GM12878 (cell line): ENCODE measurements around the gene USB1. TPM values are rescaled to one million over a fixed set of nuclear protein-coding genes. Genes with fewer than 3 reads are reported as not detected.

Experiments
- ATAC-seq: fragments of 200-7000 bp; cut with Tn5 transposase; 3 replicates; pipeline ENCODE4 v1.9.1; 2020; ENCODE audit warnings: mild to moderate bottlenecking, moderate library complexity
- BruUV-seq: library from RNA; stranded (reverse); fragments of 400-500 nt; replicated peaks from 2 replicates; lab custom pipeline; 2021; lab: Mats Ljungman, UMichigan
- CTCF ChIA-PET: fragments of 300-600 bp; sonication (Branson Sonifier 250); formaldehyde crosslinking; extraction: SDS; loops from one replicate; lab custom pipeline; 2021; ENCODE audit warnings: inconsistent platforms; lab: Yijun Ruan, JAX
- POLR2A ChIA-PET: fragments of 350-600 bp; formaldehyde crosslinking; extraction: SDS; loops from one replicate; lab custom pipeline; 2021; ENCODE audit warnings: inconsistent platforms; lab: Charles Lee
- RAD21 ChIA-PET: fragments of 300-600 bp; sonication (Branson Sonifier 250); formaldehyde crosslinking; loops from one replicate; lab custom pipeline; 2023; ENCODE audit warnings: antibody characterized with exemption; ENCODE audit not compliant: unreplicated experiment; lab: Charles Lee
- SMC1A ChIA-PET: fragments of 300-600 bp; sonication (Branson Sonifier 250); formaldehyde crosslinking; loops from one replicate; lab custom pipeline; 2023; ENCODE audit not compliant: unreplicated experiment, uncharacterized antibody; lab: Charles Lee
- DNase-seq: peaks from one replicate; pipeline ENCODE4 v3.0.0-alpha.2; 2011; ENCODE audit warnings: low read depth, low spot score
- FAIRE-seq: peaks from 3 replicates; lab custom pipeline; 2011; peaks lifted over from hg19 to GRCh38; lab: Jason Lieb, UNC
- H2AFZ ChIP-seq: 2 replicates; pipeline ENCODE4 v1.6.0; 2011; ENCODE audit warnings: low read depth, low read length, control low read depth; ENCODE audit not compliant: control insufficient read depth
- H3K27ac ChIP-seq: 2 replicates; pipeline ENCODE4 v1.5.1; 2011; ENCODE audit warnings: control low read depth; ENCODE audit not compliant: control insufficient read depth, insufficient read depth
- H3K27me3 ChIP-seq, 2 experiments: replicated peaks in 1 of 2; 2 replicates each; pipeline versions ENCODE4 v1.6.0 to v1.6.1; 2011; ENCODE audit warnings: low read length in 1 of 2; ENCODE audit not compliant: control insufficient read depth in 2 of 2, insufficient read depth in 2 of 2
- H3K36me3 ChIP-seq, 2 experiments: 2 replicates each; pipeline ENCODE4 v1.5.1; 2011; ENCODE audit warnings: low read length in 1 of 2; ENCODE audit not compliant: control insufficient read depth in 2 of 2, insufficient read depth in 2 of 2
- H3K4me1 ChIP-seq: 2 replicates; pipeline ENCODE4 v1.6.1; 2011; ENCODE audit warnings: mild to moderate bottlenecking, low read length, moderate library complexity, mixed read lengths; ENCODE audit not compliant: control insufficient read depth, insufficient read depth
- H3K4me2 ChIP-seq: 2 replicates; pipeline ENCODE4 v1.6.0; 2011; ENCODE audit warnings: control low read depth; ENCODE audit not compliant: control insufficient read depth, insufficient read depth
- H3K4me3 ChIP-seq: fragments of 200-600 bp; sonication (generic); 2 replicates; pipeline ENCODE4 v1.5.1; 2016
- H3K79me2 ChIP-seq: 2 replicates; pipeline ENCODE4 v1.6.0; 2011; ENCODE audit warnings: low read length; ENCODE audit not compliant: control insufficient read depth, insufficient read depth
- H3K9ac ChIP-seq: 2 replicates; pipeline ENCODE4 v1.8.0; 2011; ENCODE audit warnings: low read length, control low read depth, mixed read lengths; ENCODE audit not compliant: control insufficient read depth, insufficient read depth
- H3K9me3 ChIP-seq: replicated peaks from 3 replicates; pipeline ENCODE4 v1.5.1; 2011; ENCODE audit warnings: mild to moderate bottlenecking, low read length; ENCODE audit not compliant: control insufficient read depth, insufficient read depth
- H4K20me1 ChIP-seq: 2 replicates; pipeline ENCODE4 v1.6.0; 2011; ENCODE audit not compliant: control insufficient read depth, insufficient read depth
- BACH1 ChIP-seq: fragments of 450-650 bp; IDR thresholded peaks from 2 replicates; pipeline ENCODE4 v1.6.1; 2017; ENCODE audit warnings: mild to moderate bottlenecking, borderline replicate concordance
- CBX5 ChIP-seq: sonication (generic); IDR thresholded peaks from 2 replicates; pipeline ENCODE4 v1.6.1; 2016; ENCODE audit warnings: low read depth, moderate library complexity, mild to moderate bottlenecking, inconsistent platforms
- CHD4 ChIP-seq: fragments of 200-600 bp; sonication (generic); IDR thresholded peaks from 2 replicates; pipeline ENCODE4 v1.6.1; 2016; ENCODE audit warnings: mild to moderate bottlenecking
- CTCF ChIP-seq, 3 experiments: IDR thresholded peaks in 2 of 3; conservative IDR thresholded peaks in 1 of 3; 2 replicates each; pipeline ENCODE4 v1.5.1; 2011; ENCODE audit warnings: low read depth in 3 of 3, low read length in 3 of 3, mild to moderate bottlenecking in 3 of 3, control low read depth in 2 of 3, moderate library complexity in 2 of 3, inconsistent platforms in 1 of 3, mixed read lengths in 1 of 3; ENCODE audit not compliant: control insufficient read depth in 2 of 3, insufficient read depth in 1 of 3; ENCODE audit errors: extremely low read depth in 1 of 3
- E4F1 ChIP-seq: fragments of 450-650 bp; IDR thresholded peaks from 2 replicates; pipeline ENCODE4 v1.6.1; 2018; ENCODE audit warnings: borderline replicate concordance, mild to moderate bottlenecking; ENCODE audit not compliant: partially characterized antibody
- MTA2 ChIP-seq: fragments of 450-650 bp; IDR thresholded peaks from 2 replicates; pipeline ENCODE4 v1.6.1; 2016; ENCODE audit warnings: low read depth, mild to moderate bottlenecking, moderate library complexity
- NBN ChIP-seq: fragments of 450-650 bp; IDR thresholded peaks from 2 replicates; pipeline ENCODE4 v1.6.1; 2016
- PBX3 ChIP-seq: IDR thresholded peaks from 2 replicates; pipeline ENCODE4 v1.6.1; 2011; ENCODE audit warnings: mild to moderate bottlenecking, low read depth, low read length, moderate library complexity; ENCODE audit not compliant: insufficient replicate concordance
- PKNOX1 ChIP-seq: fragments of 450-650 bp; IDR thresholded peaks from 2 replicates; pipeline ENCODE4 v1.6.1; 2016; ENCODE audit warnings: mild to moderate bottlenecking
- POLR2A ChIP-seq: IDR thresholded peaks from 2 replicates; pipeline ENCODE4 v1.6.1; 2011; ENCODE audit warnings: low read depth, mild to moderate bottlenecking, low read length
- RELA ChIP-seq: fragments of 450-650 bp; IDR thresholded peaks from 2 replicates; pipeline ENCODE4 v1.8.0; 2014; ENCODE audit warnings: borderline replicate concordance; ENCODE audit not compliant: partially characterized antibody
- SMC3 ChIP-seq: IDR thresholded peaks from 2 replicates; pipeline ENCODE4 v1.6.1; 2011; ENCODE audit warnings: low read length, improper control_type of control experiment, borderline replicate concordance
- USF1 ChIP-seq: IDR thresholded peaks from 2 replicates; pipeline ENCODE4 v1.6.1; 2011; ENCODE audit warnings: borderline replicate concordance, low read depth, mild to moderate bottlenecking, moderate library complexity, mixed read lengths, low read length; ENCODE audit not compliant: insufficient read depth; ENCODE audit errors: extremely low read length
- YBX1 ChIP-seq: fragments of 450-650 bp; IDR thresholded peaks from 2 replicates; pipeline ENCODE4 v1.6.1; 2016; ENCODE audit warnings: antibody characterized with exemption
- WGBS: methylation state at CpG from one replicate; pipeline ENCODE4 v1.1.6; 2016; ENCODE audit warnings: low lambda C conversion rate; ENCODE audit not compliant: insufficient replicate concordance, insufficient coverage; ENCODE audit errors: missing lambda C conversion rate; 5-methylcytosine and 5-hydroxymethylcytosine counted together
- in situ Hi-C: fragments of 300-500 bp; cut with MboI; formaldehyde crosslinking; loops from 9 replicates; pipeline ENCODE4 v1.14.3; 2018; ENCODE audit warnings: mixed read lengths
- intact Hi-C: fragments of 100-400 bp; cut with micrococcal nuclease; formaldehyde crosslinking; loops from one replicate; pipeline ENCODE4 v1.14.2; 2022; ENCODE audit not compliant: unreplicated experiment
- polyA plus RNA-seq, 11 experiments: library from polyadenylated mRNA; depleted of rRNA in 4 of 11; unstranded in 6 of 11; stranded (reverse) in 5 of 11; fragments of >200 nt; fragmentation: Nextera tagmentation in 4 of 11; fragmentation: Illumina TruSeq in 1 of 11; extraction: Ambion mirVana in 4 of 11; extraction: Trizol in 1 of 11; gene quantifications; 1 replicate in 1 of 11; 2 replicates in 10 of 11; pipeline versions ENCODE4 v1.2.1 to v1.2.3, GENCODE V29; 2011 to 2016; ENCODE audit warnings: inconsistent platforms in 2 of 11, missing spikeins in 2 of 11, low read depth in 1 of 11
- total RNA-seq, 4 experiments: library from RNA; depleted of rRNA in 3 of 4; stranded (reverse); fragments of >200 nt in 3 of 4; fragmentation: Illumina TruSeq in 1 of 4; extraction: Trizol in 1 of 4; gene quantifications; 2 replicates each; pipeline versions ENCODE4 v1.2.1 to v1.2.3, GENCODE V29; 2013 to 2021

The USB1 gene
- total and polyA plus RNA-seq, 10 of the 15 experiments (the other 5 are each of a cell fraction or from before 2014, with no cell fraction given): 7.9 to 72.2 (median 41.6) TPM

GRCh38 chr16:58020628-58021521 lies 19.7 kb downstream of the USB1 start:
- FAIRE-seq: no peak
- Histone ChIP-seq H4K20me1 (no peaks in the 10 kb centered on the region), H3K4me3 (no peak overlapping the region), H3K4me2 (no peak overlapping the region), H2AFZ (no peak overlapping the region), H3K36me3 (peaks cover 0 to 2% of the 10 kb centered on the region in 2 experiments; a peak in 3 of 4 replicates), H3K4me1 (no peaks in the 10 kb centered on the region; the same call in 1 of the 2 replicates), H3K27me3 (no peaks in the 10 kb centered on the region; a peak in 2 of 4 replicates), H3K9ac (no peak overlapping the region), H3K79me2 (no peaks in the 10 kb centered on the region), H3K9me3 (no peaks in the 10 kb centered on the region), H3K27ac (no peak overlapping the region)
- in situ Hi-C loops (loop anchor here (5.0 kb wide), 1 partner anchor 106 kb away; the partner anchor contains the start of gene CFAP20), intact Hi-C loops (loop anchor here (2.0 to 10.0 kb wide), 4 partner anchors 102 to 466 kb away; partner anchors contain the start of gene CSNK2A2)
- ChIA-PET RAD21 (interaction anchor here (1.0 to 1.2 kb wide), 2 partner anchors 14 to 101 kb away, joined by 3 to 4 read pairs; no protein-coding TSS in a partner anchor), CTCF (interaction anchor here (1.4 kb wide), 1 partner anchor 101 kb away, joined by 10 read pairs; no protein-coding TSS in a partner anchor), SMC1A (interaction anchor here (1.0 to 1.2 kb wide), 3 partner anchors 100 to 175 kb away, joined by 3 to 9 read pairs (median 6); no protein-coding TSS in a partner anchor), POLR2A (interaction anchor here (0.6 kb wide), 1 partner anchor 1051 kb away, joined by 4 read pairs; no protein-coding TSS in a partner anchor)
- WGBS: 61% methylated on average over 8 of the region's 8 CpGs
- ATAC-seq: peak; percentile 67
- BruUV-seq: TSS peak; percentile 94
- no peak for DNase-seq
- TF ChIP-seq BACH1 (no peak), RELA (no peak), PKNOX1 (no peak), CHD4 (no peak), YBX1 (no peak), E4F1 (peak; percentile 22), CTCF (IDR thresholded peaks at IDR 0.05 in 2 of 3, conservative IDR thresholded peaks at IDR 0.05 in 1 of 3; ENCODE audit: control insufficient read depth in 2 of 3, extremely low read depth in 1 of 3, insufficient read depth in 1 of 3, low read depth in 3 of 3, low read length in 3 of 3) (peak; percentile 59 to 74 (median 70)), USF1 (no peak), PBX3 (no peak), MTA2 (no peak), CBX5 (no peak), NBN (0 out of 2 replicates have a peak, but pooled peaks have one; percentile 38), SMC3 (peak; percentile 65; the same call in 1 of the 2 replicates), POLR2A (no peak)
